AG04450 (cell line): Measurements from ENCODE around the gene TDRD15. TPM values are rescaled to one million over a fixed set of nuclear protein-coding genes. Genes with fewer than 3 reads are reported as not detected.

Experiments used
- CTCF ChIA-PET: fragments of 300-600, 350-600 bp; formaldehyde crosslinking; extraction: SDS; loops from one replicate; lab custom pipeline; 2022; ENCODE audit warnings: antibody characterized with exemption, inconsistent platforms; lab: Charles Lee
- POLR2A ChIA-PET: fragments of 350-600 bp; formaldehyde crosslinking; extraction: SDS; loops from one replicate; lab custom pipeline; 2021; ENCODE audit warnings: antibody characterized with exemption, inconsistent platforms; lab: Yijun Ruan, JAX
- DNase-seq: peaks from one replicate; pipeline ENCODE4 v3.0.0-alpha.2; 2011; ENCODE audit warnings: low read depth, low spot score
- H3K27ac ChIP-seq: one replicate; pipeline ENCODE4 v1.5.1; 2012; ENCODE audit warnings: low read depth, low read length, control low read depth
- H3K27me3 ChIP-seq: one replicate; pipeline ENCODE4 v1.6.0; 2012; ENCODE audit warnings: low read length; ENCODE audit not compliant: control insufficient read depth, insufficient read depth
- H3K4me3 ChIP-seq: 2 replicates; pipeline ENCODE4 v1.5.1; 2011; ENCODE audit warnings: mild to moderate bottlenecking, low read depth, low read length, control low read depth
- H3K9me3 ChIP-seq: 2 replicates; pipeline ENCODE4 v1.5.1; 2012; ENCODE audit warnings: low read length; ENCODE audit not compliant: control insufficient read depth, insufficient read depth
- CTCF ChIP-seq: IDR thresholded peaks from 2 replicates; pipeline ENCODE4 v1.5.1; 2011; ENCODE audit warnings: low read depth, low read length, control low read depth, inconsistent platforms
- polyA plus RNA-seq: library from polyadenylated mRNA; depleted of rRNA; stranded (reverse); fragments of >200 nt; gene quantifications from 2 replicates; pipeline ENCODE4 v1.2.3, GENCODE V29; 2011; rRNA removed

TDRD15 gene
- polyA plus RNA-seq, 1 experiment, result not detected

DNA sequence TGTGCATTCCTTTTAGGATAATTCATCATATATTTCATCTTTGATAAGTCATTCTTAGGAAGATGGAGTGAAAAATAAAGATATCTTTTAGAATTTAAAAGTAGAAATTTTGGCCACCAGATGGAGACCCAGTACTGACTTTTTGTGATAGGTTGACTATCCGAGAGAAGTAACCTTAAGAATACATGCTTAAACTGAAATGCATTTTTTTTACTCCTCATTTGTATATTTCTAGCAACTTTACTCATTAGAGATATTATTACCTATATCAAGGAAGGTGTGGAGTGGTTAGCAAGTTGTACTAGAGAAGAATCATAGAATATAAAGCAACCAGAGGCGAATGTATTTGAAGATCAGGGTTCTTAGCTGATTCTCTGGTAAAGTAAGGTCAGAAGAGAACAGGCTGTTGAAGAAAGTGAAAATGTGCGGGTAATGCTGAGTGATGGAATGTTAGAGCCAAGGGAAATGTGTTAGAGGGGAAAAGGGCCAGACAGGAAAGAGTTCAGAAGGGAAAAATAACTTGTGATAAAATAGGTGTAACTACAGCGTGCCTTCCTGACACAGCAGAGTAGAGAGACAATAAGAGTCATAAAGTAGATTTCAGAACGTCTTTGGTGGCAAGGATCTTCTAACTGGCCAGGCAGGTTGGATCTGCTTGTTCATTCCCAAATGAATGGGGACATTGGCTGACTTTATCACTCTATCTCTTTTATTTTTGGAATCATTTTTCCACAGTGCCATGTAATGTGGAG is 52.3 kb downstream of the TDRD15 start:
- H3K27ac ChIP-seq, result no peak overlapping the region
- no peaks in the 10 kb centered on the region for H3K27me3 ChIP-seq
- POLR2A ChIA-PET, result no interaction called here
- no peak for DNase-seq
- H3K9me3 ChIP-seq, result no peaks in the 10 kb centered on the region
- no peak for TF ChIP-seq CTCF
- CTCF ChIA-PET, result no interaction called here
- H3K4me3 ChIP-seq, result no peak overlapping the region

GRCh38 chr2:21181957-21182356 is 58.2 kb downstream of the TDRD15 start:
- no peak for TF ChIP-seq CTCF
- no peaks in the 10 kb centered on the region for H3K9me3 ChIP-seq
- DNase-seq, result no peak
- ChIA-PET CTCF (no interaction called here), POLR2A (no interaction called here)
- no peak overlapping the region for H3K27ac ChIP-seq
- no peak overlapping the region for H3K4me3 ChIP-seq
- no peaks in the 10 kb centered on the region for H3K27me3 ChIP-seq

DNA sequence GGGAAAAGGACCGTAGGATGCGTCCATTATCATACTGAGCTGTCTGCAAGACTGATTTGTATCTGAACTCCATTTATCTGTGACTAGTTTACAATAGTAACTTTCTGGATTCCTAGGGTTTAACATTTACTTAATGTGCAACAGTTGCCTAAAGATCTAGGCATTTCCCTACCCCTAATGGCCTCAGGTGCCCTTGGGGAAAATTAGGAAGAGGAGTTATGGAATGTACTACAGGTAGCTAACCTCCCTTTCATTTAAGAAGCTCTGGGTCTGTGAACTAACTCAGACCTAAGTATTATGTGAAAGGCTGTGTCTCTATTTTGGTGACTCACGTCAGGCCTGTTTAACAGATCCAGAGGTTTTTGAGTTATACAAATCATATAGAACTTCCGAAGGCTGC is 59.5 kb downstream of the TDRD15 start:
- ChIA-PET POLR2A (no interaction called here), CTCF (no interaction called here)
- H3K27me3 ChIP-seq, result no peaks in the 10 kb centered on the region
- H3K27ac ChIP-seq, result no peak overlapping the region
- H3K4me3 ChIP-seq, result no peak overlapping the region
- H3K9me3 ChIP-seq, result no peaks in the 10 kb centered on the region
- no peak for DNase-seq
- TF ChIP-seq CTCF, result no peak

DNA sequence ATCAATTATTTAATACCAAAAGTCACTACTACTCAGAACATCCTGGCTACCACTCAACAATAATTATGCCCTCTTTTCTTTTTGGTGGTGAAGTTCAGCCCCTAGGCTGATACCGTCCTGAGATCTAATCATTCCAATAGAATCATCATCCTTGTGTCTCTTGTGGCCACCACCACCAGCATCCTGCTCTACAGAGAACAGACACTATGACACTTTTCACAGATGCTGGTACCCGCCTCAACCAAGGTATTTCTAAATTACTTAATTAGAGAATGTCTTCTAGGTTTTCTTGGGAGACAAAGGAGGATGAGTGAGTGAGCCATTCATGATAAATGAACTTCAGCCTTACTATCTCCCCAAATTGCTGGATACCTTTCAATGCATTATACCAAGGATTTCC is 60.0 kb downstream of the TDRD15 start:
- POLR2A ChIA-PET, result no interaction called here
- no peaks in the 10 kb centered on the region for H3K9me3 ChIP-seq
- CTCF ChIA-PET, result no interaction called here
- H3K27ac ChIP-seq, result no peak overlapping the region
- H3K4me3 ChIP-seq, result no peak overlapping the region
- H3K27me3 ChIP-seq, result no peaks in the 10 kb centered on the region
- no peak for TF ChIP-seq CTCF
- DNase-seq, result no peak

DNA sequence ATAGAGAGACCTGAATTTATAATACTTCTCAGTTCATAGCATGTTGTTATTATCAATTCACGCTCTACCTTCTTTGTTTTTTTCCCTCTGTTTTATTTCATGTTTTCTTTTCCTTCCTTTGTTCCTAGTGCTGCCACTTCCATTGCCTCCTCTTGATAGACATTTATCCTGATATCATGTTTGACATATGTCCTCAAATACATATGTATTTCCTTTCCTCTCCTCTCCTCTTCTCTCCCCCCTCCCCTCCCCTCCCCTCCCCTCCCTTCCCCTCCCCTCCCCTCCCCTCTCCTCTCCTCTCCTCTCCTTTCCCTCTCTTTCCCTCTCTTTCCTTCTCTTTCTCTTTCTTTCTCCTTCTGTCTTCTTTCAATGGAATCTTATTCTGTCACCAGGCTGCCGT is 67.8 kb downstream of the TDRD15 start:
- CTCF ChIA-PET, result no interaction called here

More for the DNA sequence above, 67.8 kb downstream of the TDRD15 start:
- Histone ChIP-seq H3K27me3 (no peaks in the 10 kb centered on the region), H3K9me3 (no peaks in the 10 kb centered on the region), H3K27ac (no peak overlapping the region), H3K4me3 (no peak overlapping the region)
- POLR2A ChIA-PET, result no interaction called here
- TF ChIP-seq CTCF, result no peak
- no peak for DNase-seq

Other genes starting within 250 kb of the TDRD15 start
- under 0.01 TPM in 1 of 2 replicates, not detected in the other for gene APOB, start 79.9 kb upstream of the TDRD15 start, polyA plus RNA-seq